Cardiac fibroblast (primary cell): ENCODE measurements around the gene RNF128.

ENCODE experiments used
- DNase-seq, 2 donors: peaks; one replicate each; pipeline versions ENCODE4 v3.0.0 to v3.0.0-alpha.2; 2010; ENCODE audit warnings: low read depth in 2 of 2
- H3K4me3 ChIP-seq, 2 donors: replicated peaks in 1 of 2; 1 replicate in 1 of 2; 2 replicates in 1 of 2; pipeline ENCODE4 v1.5.1; 2011; ENCODE audit warnings: low read depth in 2 of 2, low read length in 2 of 2, mild to moderate bottlenecking in 2 of 2, moderate library complexity in 1 of 2
- CTCF ChIP-seq: IDR thresholded peaks from one replicate; pipeline ENCODE4 v1.5.1; 2011; ENCODE audit warnings: low read depth, mild to moderate bottlenecking, low read length, inconsistent platforms

Gene RNF128

GRCh38 chrX:106780264-106780663 is 53.8 kb downstream of the RNF128 start:
- TF ChIP-seq CTCF, result no peak
- no peak overlapping the region for H3K4me3 ChIP-seq
- no peak for DNase-seq

GRCh38 chrX:106780664-106781377 is 54.3 kb downstream of the RNF128 start:
- no peak for TF ChIP-seq CTCF
- no peak overlapping the region for H3K4me3 ChIP-seq
- DNase-seq, result no peak

- TF ChIP-seq CTCF, result no peak
- no peak overlapping the region for H3K4me3 ChIP-seq
- DNase-seq, result no peak
Measured at GRCh38 chrX:106783716-106784115, 57.2 kb downstream of the RNF128 start.

- TF ChIP-seq CTCF, result no peak
- peak; percentile 34 to 44 for DNase-seq
Measured at GRCh38 chrX:106791495-106791894, 65.0 kb downstream of the RNF128 start.

GRCh38 chrX:106802063-106802387 is 75.5 kb downstream of the RNF128 start:
- no peak for TF ChIP-seq CTCF
- no peak for DNase-seq
- H3K4me3 ChIP-seq, result peak overlapping the region; percentile 61 to 83

More at GRCh38 chrX:106791495-106791894, 65.0 kb downstream of the RNF128 start:
- no peak overlapping the region for H3K4me3 ChIP-seq

GRCh38 chrX:106802388-106803275 is 76.1 kb downstream of the RNF128 start, which contains the start of gene TBC1D8B:
Gene TBC1D8B, plus strand, starts transcription at chrX:106802673. Its CDS starts 181 bp downstream, at chrX:106802854.
- peak within 1 kb of the TSS; percentile 61 to 83 for H3K4me3 ChIP-seq
- peak; percentile 92 for DNase-seq
- no peak for TF ChIP-seq CTCF
